ENCODE measurements around the gene VCX2.
"Not testable (repeated sequence)": the region's sequence is repeated elsewhere in the genome, so short reads cannot be mapped to it uniquely, and the experiment has no call there.

The VCX2 gene

GRCh38 chrX:8171169-8171568 lies at the start of gene VCX2:
Gene VCX2 (minus strand): TSS chrX:8171267. CDS start chrX:8170643, 624 bp downstream.
- H3K4me3 ChIP-seq (ENCODE audit: low read depth, low read length); DNase-seq (ENCODE audit: low read depth): not testable (repeated sequence)

GRCh38 chrX:8204943-8205342 lies 33.9 kb upstream of the VCX2 start:
- no peak for DNase-seq (ENCODE audit: low read depth)
- no peak overlapping the region for H3K4me3 ChIP-seq (ENCODE audit: low read depth, low read length)
- no peak for TF ChIP-seq CTCF (conservative IDR thresholded peaks at IDR 0.05; ENCODE audit: low read depth, low read length)

GRCh38 chrX:8204169-8204935 lies 33.3 kb upstream of the VCX2 start:
- TF ChIP-seq CTCF (conservative IDR thresholded peaks at IDR 0.05; ENCODE audit: low read depth, low read length) = no peak
- H3K4me3 ChIP-seq (ENCODE audit: low read depth, low read length) = no peak overlapping the region
- no peak for DNase-seq (ENCODE audit: low read depth)

GRCh38 chrX:8201896-8202331 lies 30.8 kb upstream of the VCX2 start:
- DNase-seq (ENCODE audit: low read depth) = peak; percentile 1
- TF ChIP-seq CTCF (conservative IDR thresholded peaks at IDR 0.05; ENCODE audit: low read depth, low read length) = no peak
- H3K4me3 ChIP-seq (ENCODE audit: low read depth, low read length) = no peak overlapping the region

- DNase-seq (ENCODE audit: low read depth) = no peak
- TF ChIP-seq CTCF (conservative IDR thresholded peaks at IDR 0.05; ENCODE audit: low read depth, low read length) = no peak
- no peak overlapping the region for H3K4me3 ChIP-seq (ENCODE audit: low read depth, low read length)
Observed at GRCh38 chrX:8196776-8197175, 25.7 kb upstream of the VCX2 start.

GRCh38 chrX:8194216-8194615 lies 23.1 kb upstream of the VCX2 start:
- no peak overlapping the region for H3K4me3 ChIP-seq (ENCODE audit: low read depth, low read length)
- DNase-seq (ENCODE audit: low read depth) = no peak
- TF ChIP-seq CTCF (conservative IDR thresholded peaks at IDR 0.05; ENCODE audit: low read depth, low read length) = no peak

- DNase-seq (ENCODE audit: low read depth) = no peak
- no peak overlapping the region for H3K4me3 ChIP-seq (ENCODE audit: low read depth, low read length)
- no peak for TF ChIP-seq CTCF (conservative IDR thresholded peaks at IDR 0.05; ENCODE audit: low read depth, low read length)
Observed at GRCh38 chrX:8192276-8192675, 21.2 kb upstream of the VCX2 start.
